GM12875 (cell line): ENCODE data around the gene ZNF451.

Source experiments
- H3K4me3 ChIP-seq: one replicate; pipeline ENCODE4 v1.5.1; 2011; ENCODE audit warnings: low read depth, low read length, control low read depth
- CTCF ChIP-seq: IDR thresholded peaks from 2 replicates; pipeline ENCODE4 v1.5.1; 2011; ENCODE audit warnings: low read depth, mild to moderate bottlenecking, control low read depth, inconsistent platforms, low read length, moderate library complexity, borderline replicate concordance; ENCODE audit not compliant: insufficient read depth

The ZNF451 gene

DNA sequence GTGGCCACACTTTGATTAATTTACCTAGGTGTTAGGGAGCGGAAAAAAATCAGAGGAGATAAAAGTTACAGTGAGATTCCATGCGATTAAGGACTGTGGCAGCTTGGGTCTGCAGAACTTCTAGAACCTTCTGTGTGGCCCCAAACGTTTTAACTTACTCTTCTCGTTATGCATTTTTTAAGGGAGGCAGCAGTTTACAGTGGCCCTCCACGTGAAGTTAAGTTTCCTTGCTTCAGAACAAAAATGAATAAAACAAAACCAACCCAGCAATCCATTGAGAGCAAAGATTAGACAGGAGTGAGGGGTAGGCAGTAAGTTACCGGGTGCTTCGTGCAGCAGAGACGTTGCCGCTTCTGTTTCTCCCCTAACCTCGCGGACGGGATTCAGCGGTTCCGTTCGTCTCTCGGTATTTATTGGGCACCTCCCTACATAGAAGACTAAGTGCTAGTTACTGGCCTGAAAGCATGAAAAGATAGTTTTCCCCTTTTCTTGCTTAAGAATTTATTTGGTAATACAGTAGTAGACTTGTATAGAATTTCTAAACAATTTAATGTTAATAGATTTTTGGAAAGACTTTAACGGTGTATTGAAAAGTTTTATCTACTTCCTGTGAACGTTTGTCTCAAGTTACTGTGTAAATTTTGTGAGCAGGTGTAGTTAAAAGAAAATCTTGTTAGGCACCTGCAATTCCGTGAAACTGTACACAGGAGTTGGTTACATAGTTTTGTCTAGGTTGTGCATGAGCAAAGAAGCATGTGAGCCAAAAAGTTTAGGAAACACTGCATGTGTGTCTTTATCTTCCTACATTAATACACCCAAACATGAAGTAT, 83.3 kb downstream of the ZNF451 start:
- peak overlapping the region; percentile 66 for H3K4me3 ChIP-seq
- no peak for TF ChIP-seq CTCF

GRCh38 chr6:57173886-57174510, 84.0 kb downstream of the ZNF451 start:
- no peak for TF ChIP-seq CTCF
- peak overlapping the region; percentile 25 for H3K4me3 ChIP-seq

- no peak for TF ChIP-seq CTCF
- H3K4me3 ChIP-seq = no peak overlapping the region
Measured at GRCh38 chr6:57174511-57174907, 84.5 kb downstream of the ZNF451 start.

GRCh38 chr6:57177545-57178265, 87.7 kb downstream of the ZNF451 start:
- no peak overlapping the region for H3K4me3 ChIP-seq
- TF ChIP-seq CTCF = no peak

- no peak overlapping the region for H3K4me3 ChIP-seq
Measured at GRCh38 chr6:57180596-57180995, 90.6 kb downstream of the ZNF451 start.

DNA sequence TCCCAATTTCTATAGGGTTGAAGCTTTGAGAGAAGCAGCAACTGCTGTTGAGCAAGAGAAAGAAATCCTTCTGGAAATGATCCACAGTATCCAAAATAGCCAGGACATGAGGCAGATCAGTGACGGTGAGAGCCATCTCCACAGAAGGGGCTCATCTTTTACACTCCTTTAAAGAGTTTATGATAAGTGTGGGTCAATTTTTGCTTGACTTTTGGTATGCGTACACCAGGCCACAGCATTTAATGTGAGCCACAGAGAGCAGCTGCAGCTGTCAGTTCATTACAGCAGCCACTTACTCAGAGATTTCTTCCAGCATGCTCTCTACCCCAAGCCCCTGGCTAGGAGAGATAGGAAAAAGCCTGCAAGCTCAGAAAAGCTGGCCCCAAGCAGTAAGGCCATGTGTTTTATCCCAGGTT, 92.0 kb downstream of the ZNF451 start:
- no peak for TF ChIP-seq CTCF
- no peak overlapping the region for H3K4me3 ChIP-seq

More at GRCh38 chr6:57180596-57180995, 90.6 kb downstream of the ZNF451 start:
- TF ChIP-seq CTCF = no peak
